Esophagus muscularis mucosa (tissue), 4 donors: Measurements from ENCODE around the gene EMC7. TPM values are rescaled to one million over a fixed set of nuclear protein-coding genes. Genes with fewer than 3 reads are reported as not detected.
"Not testable (repeated sequence)": the region's sequence is repeated elsewhere in the genome, so short reads cannot be mapped to it uniquely, and the experiment has no call there.

Experiments
- DNase-seq: peaks from one replicate; pipeline ENCODE4 v3.0.0-alpha.2; 2017; ENCODE audit errors: extremely low spot score
- H3K27ac ChIP-seq, 4 donors: fragments of 200-600 bp; sonication (generic); replicated peaks in 1 of 4; 1 replicate in 3 of 4; 2 replicates in 1 of 4; pipeline ENCODE4 v1.5.1; 2016 to 2019; ENCODE audit warnings: mild to moderate bottlenecking in 1 of 4
- H3K27me3 ChIP-seq, 4 donors: fragments of 200-600 bp; sonication (generic); one replicate each; pipeline versions ENCODE4 v1.5.1 to v1.6.0; 2016 to 2019
- H3K36me3 ChIP-seq, 4 donors: fragments of 200-600 bp; sonication (generic); one replicate each; pipeline ENCODE4 v1.5.1; 2016 to 2019
- H3K4me1 ChIP-seq, 4 donors: fragments of 200-600 bp; sonication (generic); one replicate each; pipeline ENCODE4 v1.5.1; 2016 to 2019
- H3K4me3 ChIP-seq, 4 donors: fragments of 200-600 bp; sonication (generic); 1 replicate in 2 of 4; 2 replicates in 2 of 4; pipeline ENCODE4 v1.5.1; 2016 to 2019; ENCODE audit warnings: mild to moderate bottlenecking in 4 of 4, moderate library complexity in 1 of 4
- H3K9me3 ChIP-seq, 4 donors: fragments of 200-600 bp; sonication (generic); 1 replicate in 3 of 4; 2 replicates in 1 of 4; pipeline ENCODE4 v1.5.1; 2016 to 2019
- EP300 ChIP-seq: sonication (generic); formaldehyde crosslinking; IDR thresholded peaks from one replicate; pipeline ENCODE4 v1.6.1; 2017; ENCODE audit warnings: antibody characterized with exemption
- POLR2A ChIP-seq: fragments of 450-650 bp; IDR thresholded peaks from one replicate; pipeline ENCODE4 v1.6.1; 2017; ENCODE audit warnings: antibody characterized with exemption, moderate library complexity, mild to moderate bottlenecking, low read depth
- POLR2AphosphoS5 ChIP-seq, 2 donors: sonication (generic); formaldehyde crosslinking; IDR thresholded peaks; one replicate each; pipeline ENCODE4 v1.6.1; 2017; ENCODE audit warnings: antibody characterized with exemption in 2 of 2
- WGBS: methylation state at CpG from one replicate; pipeline ENCODE4 v1.1.5; 2018; 5-methylcytosine and 5-hydroxymethylcytosine counted together
- intact Hi-C: fragments of 100-400 bp; cut with DNase I; formaldehyde crosslinking; loops from one replicate; pipeline ENCODE4 v1.15.1; 2023
- total RNA-seq, 4 donors: library from RNA; depleted of rRNA; stranded (reverse); fragments of >200 nt; gene quantifications; one replicate each; pipeline versions ENCODE4 v1.1.0 to v1.2.1, GENCODE V29; 2016
- TF ChIP-seq, protein P1 (sequence below), 3 experiments: fragments of 200-600 bp in 2 of 3; fragments of 450-650 bp in 1 of 3; sonication (generic) in 2 of 3; IDR thresholded peaks; one replicate each; pipeline ENCODE4 v1.5.1; 2017 to 2019; ENCODE audit warnings: antibody characterized with exemption in 3 of 3, mild to moderate bottlenecking in 2 of 3, moderate library complexity in 1 of 3

The EMC7 gene
- total RNA-seq, 4 donors from 2014 or later = 38.6 to 47.1 (median 42.4) TPM

DNA sequence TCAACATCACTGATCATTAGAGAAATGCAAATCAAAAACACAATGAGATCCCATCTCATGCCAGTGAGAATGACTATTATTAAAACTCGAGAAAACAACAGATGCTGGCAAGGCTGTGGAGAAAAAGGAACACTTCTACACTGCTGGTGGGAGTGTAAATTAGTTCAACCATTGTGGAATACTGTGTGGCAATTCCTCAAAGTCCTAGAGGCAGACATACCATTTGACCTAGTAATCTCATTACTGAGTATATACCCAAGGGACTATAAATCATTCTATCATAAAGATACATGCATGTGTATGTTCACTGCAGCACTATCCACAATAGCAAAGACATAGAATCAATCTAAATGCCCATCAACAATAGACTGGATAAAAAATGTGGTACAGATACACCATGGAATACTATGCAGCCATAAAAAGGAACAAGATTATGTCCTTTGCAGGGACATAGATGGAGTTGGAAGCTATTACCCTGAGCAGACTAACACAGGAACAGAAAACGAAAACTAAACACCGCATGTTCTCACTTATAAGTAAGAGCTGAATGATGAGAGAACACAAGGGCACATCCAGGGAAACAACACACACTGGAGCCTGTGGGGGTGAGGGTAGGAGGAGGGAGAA, 47.5 kb downstream of the EMC7 start:
- 90% methylated on average over 3 of the region's 3 CpGs for WGBS
- no peaks in the 10 kb centered on the region for H3K36me3 ChIP-seq
- H3K27ac ChIP-seq = no peak overlapping the region

DNA sequence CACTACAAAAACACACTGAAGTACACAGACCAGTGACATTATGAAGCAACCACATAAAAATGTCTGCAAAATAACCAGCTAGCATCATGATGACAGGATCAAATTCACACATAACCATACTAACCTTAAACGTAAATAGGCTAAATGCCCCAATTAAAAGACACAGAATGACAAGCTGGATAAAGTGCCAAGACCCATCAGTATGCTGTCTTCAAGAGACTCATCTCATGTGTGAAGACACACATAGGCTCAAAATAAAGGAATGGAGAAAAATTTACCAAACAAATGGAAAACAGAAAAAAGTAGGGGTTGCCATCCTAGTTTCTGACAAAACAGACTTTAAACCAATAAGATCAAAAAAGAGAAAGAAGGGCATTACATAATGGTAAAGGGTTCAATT, 51.3 kb downstream of the EMC7 start:
- intact Hi-C loops, H3K27ac ChIP-seq, H3K4me3 ChIP-seq, H3K36me3 ChIP-seq, DNase-seq, H3K4me1 ChIP-seq, H3K27me3 ChIP-seq: not testable (repeated sequence)
- peaks cover 0 to 16% (median 9%) of the 10 kb centered on the region in 4 donors for H3K9me3 ChIP-seq
- 67% methylated on average over 1 of the region's 1 CpG for WGBS

More for the DNA sequence above, 47.5 kb downstream of the EMC7 start:
- Histone ChIP-seq H3K9me3 (peaks cover 0 to 16% (median 9%) of the 10 kb centered on the region in 4 donors), H3K4me3 (no peak overlapping the region), H3K4me1 (no peaks in the 10 kb centered on the region), H3K27me3 (no peaks in the 10 kb centered on the region)
- no peak for DNase-seq
- TF ChIP-seq POLR2A (no peak), POLR2AphosphoS5 (IDR thresholded peaks at IDR 0.05) (no peak), EP300 (no peak)
- TF ChIP-seq, protein P1, sequence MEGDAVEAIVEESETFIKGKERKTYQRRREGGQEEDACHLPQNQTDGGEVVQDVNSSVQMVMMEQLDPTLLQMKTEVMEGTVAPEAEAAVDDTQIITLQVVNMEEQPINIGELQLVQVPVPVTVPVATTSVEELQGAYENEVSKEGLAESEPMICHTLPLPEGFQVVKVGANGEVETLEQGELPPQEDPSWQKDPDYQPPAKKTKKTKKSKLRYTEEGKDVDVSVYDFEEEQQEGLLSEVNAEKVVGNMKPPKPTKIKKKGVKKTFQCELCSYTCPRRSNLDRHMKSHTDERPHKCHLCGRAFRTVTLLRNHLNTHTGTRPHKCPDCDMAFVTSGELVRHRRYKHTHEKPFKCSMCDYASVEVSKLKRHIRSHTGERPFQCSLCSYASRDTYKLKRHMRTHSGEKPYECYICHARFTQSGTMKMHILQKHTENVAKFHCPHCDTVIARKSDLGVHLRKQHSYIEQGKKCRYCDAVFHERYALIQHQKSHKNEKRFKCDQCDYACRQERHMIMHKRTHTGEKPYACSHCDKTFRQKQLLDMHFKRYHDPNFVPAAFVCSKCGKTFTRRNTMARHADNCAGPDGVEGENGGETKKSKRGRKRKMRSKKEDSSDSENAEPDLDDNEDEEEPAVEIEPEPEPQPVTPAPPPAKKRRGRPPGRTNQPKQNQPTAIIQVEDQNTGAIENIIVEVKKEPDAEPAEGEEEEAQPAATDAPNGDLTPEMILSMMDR (IDR thresholded peaks at IDR 0.05) = no peak
- intact Hi-C loops = no loop called here

DNA sequence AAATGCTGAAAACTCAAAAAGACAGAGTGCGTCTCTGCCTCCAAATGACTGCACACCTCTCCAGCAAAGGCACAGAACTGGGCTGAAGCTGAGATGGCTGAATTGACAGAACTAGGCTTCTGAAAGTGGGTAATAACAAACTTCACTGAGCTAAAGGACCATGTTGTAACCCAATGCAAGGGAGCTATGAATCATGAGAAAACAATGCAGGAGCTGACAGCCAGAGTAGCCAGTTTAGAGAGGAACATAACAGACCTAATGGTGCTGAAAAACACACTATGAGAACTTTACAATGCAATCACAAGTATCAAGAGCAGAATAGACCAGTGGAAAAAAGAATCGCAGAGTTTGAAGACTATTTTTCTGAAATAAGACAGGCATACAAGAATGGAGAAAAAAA, 52.5 kb downstream of the EMC7 start:
- H3K27ac ChIP-seq = no peak overlapping the region
- DNase-seq = no peak
- no peaks in the 10 kb centered on the region for H3K27me3 ChIP-seq
- intact Hi-C loops = no loop called here
- H3K36me3 ChIP-seq = no peaks in the 10 kb centered on the region
- WGBS = 97% methylated on average over 2 of the region's 2 CpGs
- no peak overlapping the region for H3K4me3 ChIP-seq
- H3K9me3 ChIP-seq = peaks cover 0 to 16% (median 9%) of the 10 kb centered on the region in 4 donors
- no peak for TF ChIP-seq EP300
- TF ChIP-seq POLR2A = no peak
- TF ChIP-seq POLR2AphosphoS5 (IDR thresholded peaks at IDR 0.05) = no peak
- TF ChIP-seq, protein P1 (IDR thresholded peaks at IDR 0.05) = no peak
- no peaks in the 10 kb centered on the region for H3K4me1 ChIP-seq

DNA sequence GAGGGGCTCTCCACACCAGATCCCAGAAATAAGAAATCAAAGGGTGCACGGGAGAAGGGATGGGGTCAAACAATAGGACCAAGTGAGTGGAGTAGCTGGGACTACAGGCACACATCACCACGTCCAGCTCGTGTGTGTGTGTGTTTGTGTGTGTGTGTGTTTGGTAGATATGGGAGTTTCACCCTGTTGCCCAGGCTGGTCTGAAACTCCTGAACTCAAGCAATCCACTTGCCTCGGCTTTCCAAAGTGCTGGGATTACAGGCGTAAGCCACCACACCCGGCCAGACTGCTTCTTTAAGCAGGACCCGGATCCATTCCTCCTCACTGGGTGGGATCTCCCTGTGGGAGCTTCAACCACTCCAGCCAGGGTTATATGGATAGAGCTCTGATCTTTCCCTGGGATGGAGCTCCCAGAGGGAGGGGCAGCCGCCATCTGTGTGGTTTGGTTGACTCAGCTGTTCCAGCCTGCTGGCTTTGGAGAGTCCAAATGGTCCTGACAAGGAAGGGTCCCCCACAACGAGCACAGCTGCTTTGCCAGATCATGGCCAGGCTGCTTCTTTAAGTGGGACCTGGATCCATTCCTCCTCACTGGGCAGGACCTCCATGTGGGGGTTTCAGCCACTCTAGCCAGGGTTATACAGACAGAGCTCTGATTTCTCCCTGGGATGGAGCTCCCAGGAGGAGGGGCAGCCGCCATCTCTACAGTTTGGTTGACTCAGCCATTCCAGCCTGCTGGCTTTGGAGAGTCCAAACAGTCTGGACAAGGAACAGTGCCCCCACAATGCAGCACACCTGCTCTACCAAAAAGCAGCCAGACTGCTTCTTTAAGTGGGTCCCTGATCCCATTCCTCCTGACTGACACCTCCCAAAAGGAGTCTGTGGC, 53.5 kb downstream of the EMC7 start:
- no peak for DNase-seq
- Histone ChIP-seq H3K27ac (no peak overlapping the region), H3K4me3 (no peak overlapping the region), H3K9me3 (peaks cover 0 to 16% (median 9%) of the 10 kb centered on the region in 4 donors), H3K36me3 (no peaks in the 10 kb centered on the region), H3K4me1 (no peaks in the 10 kb centered on the region), H3K27me3 (no peaks in the 10 kb centered on the region)
- intact Hi-C loops = no loop called here
- 73% methylated on average over 5 of the region's 10 CpGs for WGBS
- TF ChIP-seq POLR2A (no peak), POLR2AphosphoS5 (IDR thresholded peaks at IDR 0.05) (no peak), EP300 (no peak)
- TF ChIP-seq, protein P1 (IDR thresholded peaks at IDR 0.05) = no peak

DNA sequence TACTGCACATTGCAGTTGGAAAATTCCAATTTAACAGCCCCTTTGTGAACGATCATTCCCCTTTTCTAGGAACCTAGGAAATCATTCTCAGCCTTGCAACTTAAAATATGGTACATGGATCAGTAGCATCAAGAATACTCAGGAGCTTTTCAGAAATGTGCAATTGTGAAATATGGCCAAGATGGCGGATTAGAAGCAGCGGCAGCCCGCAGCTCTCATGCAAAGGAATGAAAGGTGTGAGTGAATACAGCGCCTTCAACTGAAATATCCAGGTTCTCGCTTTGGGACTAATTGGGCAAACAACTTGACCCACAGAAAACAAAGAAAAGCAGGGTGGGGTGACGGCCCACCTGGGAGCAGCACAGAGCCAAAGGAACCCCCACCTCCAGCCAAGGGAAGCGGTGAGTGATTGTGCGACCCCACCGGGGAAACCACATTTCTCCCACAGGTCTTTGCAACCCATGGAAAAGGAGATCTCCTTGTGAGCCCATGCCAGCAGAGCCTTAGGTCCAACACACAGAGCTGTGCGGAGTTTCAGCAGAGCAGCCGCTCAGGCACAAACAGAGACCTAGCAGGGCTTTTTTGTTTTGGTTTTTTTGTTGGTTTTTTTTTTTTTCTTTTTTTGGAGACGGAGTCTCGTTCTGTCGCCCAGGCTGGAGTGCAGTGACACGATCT, 55.1 kb downstream of the EMC7 start:
- H3K4me1 ChIP-seq = no peaks in the 10 kb centered on the region
- WGBS = 94% methylated on average over 16 of the region's 16 CpGs
- intact Hi-C loops = no loop called here

More for the DNA sequence above, 55.1 kb downstream of the EMC7 start:
- TF ChIP-seq EP300 = no peak
- TF ChIP-seq POLR2AphosphoS5 (IDR thresholded peaks at IDR 0.05) = no peak
- no peak for TF ChIP-seq POLR2A
- no peak overlapping the region for H3K4me3 ChIP-seq
- H3K27me3 ChIP-seq = no peaks in the 10 kb centered on the region
- no peak for DNase-seq
- no peak overlapping the region for H3K27ac ChIP-seq
- H3K9me3 ChIP-seq = peaks cover 0 to 16% (median 9%) of the 10 kb centered on the region in 4 donors
- no peaks in the 10 kb centered on the region for H3K36me3 ChIP-seq
